A549 (cell line): Measurements from ENCODE around the gene TDP2. TPM values are rescaled to one million over a fixed set of nuclear protein-coding genes. Genes with fewer than 3 reads are reported as not detected.

Experiments used
- ATAC-seq, 2 experiments: fragments of 200-7000 bp in 1 of 2; fragments of >200 bp in 1 of 2; cut with Nextera tagmentation in 1 of 2; cut with Tn5 transposase in 1 of 2; 3 replicates each; pipeline versions ENCODE4 v1.8.0 to v1.9.1; 2018 to 2020; ENCODE audit warnings: mild to moderate bottlenecking in 1 of 2, moderate library complexity in 1 of 2
- CTCF ChIA-PET: fragments of 300-600 bp; sonication (Branson Sonifier 250); formaldehyde crosslinking; extraction: SDS; loops from one replicate; lab custom pipeline; 2021; ENCODE audit warnings: antibody characterized with exemption, inconsistent platforms; lab: Yijun Ruan, JAX
- POLR2A ChIA-PET: fragments of 350-600 bp; formaldehyde crosslinking; extraction: SDS; loops from one replicate; lab custom pipeline; 2021; ENCODE audit warnings: antibody characterized with exemption, inconsistent platforms; lab: Yijun Ruan, JAX
- DNase-seq, 2 experiments: peaks; one replicate each; pipeline versions ENCODE4 v3.0.0 to v3.0.0-alpha.2; 2011 to 2016; ENCODE audit warnings: low read depth in 1 of 2, low spot score in 1 of 2
- FAIRE-seq: peaks from 2 replicates; lab custom pipeline; 2011; peaks lifted over from hg19 to GRCh38; lab: Jason Lieb, UNC
- H3K27ac ChIP-seq, 2 experiments: fragments of >200 bp; sonication (Bioruptor Twin); formaldehyde crosslinking; 3 replicates each; pipeline ENCODE4 v1.5.1; 2016 to 2017
- H3K4me1 ChIP-seq: fragments of >200 bp; sonication (Bioruptor Twin); formaldehyde crosslinking; 3 replicates; pipeline ENCODE4 v1.6.1; 2016
- H3K4me2 ChIP-seq: fragments of >200 bp; sonication (Bioruptor Twin); formaldehyde crosslinking; 3 replicates; pipeline ENCODE4 v1.6.1; 2016
- H3K4me3 ChIP-seq: fragments of >200 bp; sonication (Bioruptor Twin); formaldehyde crosslinking; 3 replicates; pipeline ENCODE4 v1.5.1; 2016
- H3K9me3 ChIP-seq: fragments of >200 bp; sonication (Bioruptor Twin); formaldehyde crosslinking; 3 replicates; pipeline ENCODE4 v1.6.1; 2016
- FOSL2 ChIP-seq, 2 experiments: fragments of 450-650 bp in 1 of 2; fragments of >200 bp in 1 of 2; sonication (Bioruptor Twin) in 1 of 2; formaldehyde crosslinking; IDR thresholded peaks; 2 replicates each; pipeline versions ENCODE4 v1.5.0 to v1.6.1; 2016 to 2020; ENCODE audit warnings: mild to moderate bottlenecking in 1 of 2, moderate library complexity in 1 of 2
- HDAC2 ChIP-seq: fragments of 200-600 bp; sonication (generic); IDR thresholded peaks from 2 replicates; pipeline ENCODE4 v1.6.1; 2016
- HOXB5 ChIP-seq: fragments of 250-450 bp; sonication (Bioruptor Pico); IDR thresholded peaks from 2 replicates; pipeline ENCODE4 v1.5.0; 2020; ENCODE audit warnings: mild to moderate bottlenecking, moderate library complexity
- JUNB ChIP-seq: fragments of >200 bp; sonication (Bioruptor Twin); formaldehyde crosslinking; IDR thresholded peaks from 2 replicates; pipeline ENCODE4 v1.6.1; 2016
- KDM1A ChIP-seq: fragments of 200-600 bp; sonication (generic); IDR thresholded peaks from 2 replicates; pipeline ENCODE4 v1.6.1; 2016; ENCODE audit warnings: low read depth, mild to moderate bottlenecking
- KDM5A ChIP-seq: fragments of 200-600 bp; sonication (generic); IDR thresholded peaks from 2 replicates; pipeline ENCODE4 v1.6.1; 2016; ENCODE audit warnings: antibody characterized with exemption, mild to moderate bottlenecking
- RNF2 ChIP-seq: fragments of 200-600 bp; sonication (generic); IDR thresholded peaks from 2 replicates; pipeline ENCODE4 v1.6.1; 2016; ENCODE audit warnings: low read depth, mild to moderate bottlenecking, antibody characterized with exemption, moderate library complexity, borderline replicate concordance
- TFCP2L1 ChIP-seq: fragments of 250-450 bp; sonication (Bioruptor Pico); IDR thresholded peaks from 2 replicates; pipeline ENCODE4 v1.5.0; 2021; ENCODE audit warnings: mild to moderate bottlenecking
- TP53 ChIP-seq: fragments of 250-450 bp; sonication (Bioruptor Pico); IDR thresholded peaks from 2 replicates; pipeline ENCODE4 v1.5.0; 2021; ENCODE audit warnings: mild to moderate bottlenecking, moderate library complexity
- ZFP36 ChIP-seq: fragments of 450-650 bp; IDR thresholded peaks from 2 replicates; pipeline ENCODE4 v1.6.1; 2014; ENCODE audit warnings: borderline replicate concordance; ENCODE audit not compliant: partially characterized antibody
- ZNF302 ChIP-seq: fragments of 250-450 bp; sonication (Bioruptor Pico); IDR thresholded peaks from 2 replicates; pipeline ENCODE4 v1.9.0; 2021; ENCODE audit warnings: inconsistent platforms, mild to moderate bottlenecking, moderate library complexity
- WGBS: methylation state at CpG from one replicate; pipeline ENCODE4 v1.1.6; 2017; ENCODE audit errors: missing lambda C conversion rate; 5-methylcytosine and 5-hydroxymethylcytosine counted together
- polyA plus RNA-seq, 4 experiments: library from polyadenylated mRNA; depleted of rRNA in 3 of 4; stranded (reverse); fragments of >200 nt; fragmentation: RNase III in 1 of 4; extraction: RNeasy Plus Mini Kit Qiagen cat#74134 plus additional on column Dnase treatment in 1 of 4; gene quantifications; 2 replicates in 3 of 4; 3 replicates in 1 of 4; pipeline ENCODE4 v1.2.3, GENCODE V29; 2011 to 2017
- TF ChIP-seq, protein P1 (sequence below): fragments of 250-450 bp; sonication (Bioruptor Pico); IDR thresholded peaks from 2 replicates; pipeline ENCODE4 v1.5.0; 2021; ENCODE audit warnings: mild to moderate bottlenecking, moderate library complexity, borderline replicate concordance
- TF ChIP-seq, protein P2 (sequence below): IDR thresholded peaks from 2 replicates; pipeline ENCODE4 v1.6.1; 2012
- TF ChIP-seq, protein P3 (sequence below): fragments of 200-600 bp; sonication (generic); IDR thresholded peaks from 2 replicates; pipeline ENCODE4 v1.6.1; 2016; ENCODE audit warnings: antibody characterized with exemption, mild to moderate bottlenecking, moderate library complexity
- TF ChIP-seq, protein P4 (sequence below): fragments of >200 bp; sonication (Bioruptor Twin); formaldehyde crosslinking; IDR thresholded peaks from 3 replicates; pipeline ENCODE4 v1.5.1; 2016

The TDP2 gene
- polyA plus RNA-seq, 2 of the 4 experiments (the other 2 are of a cell fraction), result 52.6 to 91.7 TPM

DNA sequence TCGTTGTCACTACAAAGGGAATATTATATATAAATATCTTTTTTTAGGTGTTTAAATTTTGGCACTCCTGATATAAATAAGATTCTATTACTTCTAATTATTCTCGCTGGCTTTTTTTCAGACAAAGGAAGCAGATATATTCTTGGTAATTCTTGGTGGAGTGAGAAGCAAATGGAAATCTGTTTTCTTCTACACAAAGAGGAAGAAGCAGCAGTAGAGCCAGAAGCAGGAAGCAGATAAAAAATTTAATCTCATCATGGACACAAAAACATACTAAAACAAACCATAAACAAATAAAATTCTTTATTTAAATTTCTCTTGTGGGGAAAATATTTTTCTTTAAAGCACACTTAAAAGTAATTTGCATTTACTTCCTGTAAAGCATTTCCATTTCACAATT, 17.0 kb downstream of the TDP2 start:
- Histone ChIP-seq H3K4me2 (no peak overlapping the region), H3K4me3 (no peak overlapping the region), H3K27ac (no peak overlapping the region), H3K4me1 (peaks cover 39% of the 10 kb centered on the region), H3K9me3 (no peaks in the 10 kb centered on the region)
- ChIA-PET CTCF (no interaction called here), POLR2A (no interaction called here)
- no peak for ATAC-seq
- TF ChIP-seq TFCP2L1 (CRISPR knock-in tag) (no peak), ZFP36 (no peak), HOXB5 (no peak), KDM5A (no peak), TP53 (CRISPR knock-in tag) (no peak), JUNB (no peak), KDM1A (no peak), FOSL2 (IDR thresholded peaks at IDR 0.05) (no peak), FOSL2 (CRISPR knock-in tag; IDR thresholded peaks at IDR 0.05) (no peak), ZNF302 (CRISPR knock-in tag) (no peak), RNF2 (no peak)
- TF ChIP-seq, protein P1, sequence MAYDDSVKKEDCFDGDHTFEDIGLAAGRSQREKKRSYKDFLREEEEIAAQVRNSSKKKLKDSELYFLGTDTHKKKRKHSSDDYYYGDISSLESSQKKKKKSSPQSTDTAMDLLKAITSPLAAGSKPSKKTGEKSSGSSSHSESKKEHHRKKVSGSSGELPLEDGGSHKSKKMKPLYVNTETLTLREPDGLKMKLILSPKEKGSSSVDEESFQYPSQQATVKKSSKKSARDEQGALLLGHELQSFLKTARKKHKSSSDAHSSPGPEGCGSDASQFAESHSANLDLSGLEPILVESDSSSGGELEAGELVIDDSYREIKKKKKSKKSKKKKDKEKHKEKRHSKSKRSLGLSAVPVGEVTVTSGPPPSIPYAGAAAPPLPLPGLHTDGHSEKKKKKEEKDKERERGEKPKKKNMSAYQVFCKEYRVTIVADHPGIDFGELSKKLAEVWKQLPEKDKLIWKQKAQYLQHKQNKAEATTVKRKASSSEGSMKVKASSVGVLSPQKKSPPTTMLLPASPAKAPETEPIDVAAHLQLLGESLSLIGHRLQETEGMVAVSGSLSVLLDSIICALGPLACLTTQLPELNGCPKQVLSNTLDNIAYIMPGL, result no peak
- TF ChIP-seq, protein P2, sequence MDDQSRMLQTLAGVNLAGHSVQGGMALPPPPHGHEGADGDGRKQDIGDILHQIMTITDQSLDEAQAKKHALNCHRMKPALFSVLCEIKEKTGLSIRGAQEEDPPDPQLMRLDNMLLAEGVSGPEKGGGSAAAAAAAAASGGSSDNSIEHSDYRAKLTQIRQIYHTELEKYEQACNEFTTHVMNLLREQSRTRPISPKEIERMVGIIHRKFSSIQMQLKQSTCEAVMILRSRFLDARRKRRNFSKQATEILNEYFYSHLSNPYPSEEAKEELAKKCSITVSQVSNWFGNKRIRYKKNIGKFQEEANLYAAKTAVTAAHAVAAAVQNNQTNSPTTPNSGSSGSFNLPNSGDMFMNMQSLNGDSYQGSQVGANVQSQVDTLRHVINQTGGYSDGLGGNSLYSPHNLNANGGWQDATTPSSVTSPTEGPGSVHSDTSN, result no peak
- 90% methylated on average over 2 of the region's 2 CpGs for WGBS
- no peak for DNase-seq
- FAIRE-seq, result no peak

DNA sequence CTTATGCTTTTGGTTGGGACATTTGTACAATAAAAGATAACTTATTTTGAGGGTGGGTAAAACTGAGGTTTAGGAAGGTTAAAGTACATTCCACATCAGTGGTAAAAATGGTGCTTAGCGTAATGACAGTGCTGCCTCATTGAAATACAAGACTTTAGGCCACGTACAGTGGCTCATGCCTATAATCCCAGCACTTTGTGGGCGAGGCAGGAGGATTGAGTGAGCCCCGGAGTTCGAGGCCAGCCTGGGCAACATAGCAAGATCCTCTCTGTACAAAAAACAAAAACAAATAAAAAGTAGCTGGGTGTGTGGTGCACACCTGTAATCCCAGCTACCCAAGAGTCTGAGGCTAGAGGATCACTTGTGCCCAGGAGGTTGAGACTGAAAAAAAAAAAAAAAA, 18.4 kb downstream of the TDP2 start:
- Histone ChIP-seq H3K9me3 (no peaks in the 10 kb centered on the region), H3K27ac (no peak overlapping the region), H3K4me2 (no peak overlapping the region), H3K4me1 (peaks cover 41% of the 10 kb centered on the region), H3K4me3 (no peak overlapping the region)
- POLR2A ChIA-PET, result no interaction called here
- DNase-seq (no peak), ATAC-seq (no peak), FAIRE-seq (no peak)
- CTCF ChIA-PET, result no interaction called here
- WGBS, result 85% methylated on average over 5 of the region's 5 CpGs
- TF ChIP-seq, protein P3, sequence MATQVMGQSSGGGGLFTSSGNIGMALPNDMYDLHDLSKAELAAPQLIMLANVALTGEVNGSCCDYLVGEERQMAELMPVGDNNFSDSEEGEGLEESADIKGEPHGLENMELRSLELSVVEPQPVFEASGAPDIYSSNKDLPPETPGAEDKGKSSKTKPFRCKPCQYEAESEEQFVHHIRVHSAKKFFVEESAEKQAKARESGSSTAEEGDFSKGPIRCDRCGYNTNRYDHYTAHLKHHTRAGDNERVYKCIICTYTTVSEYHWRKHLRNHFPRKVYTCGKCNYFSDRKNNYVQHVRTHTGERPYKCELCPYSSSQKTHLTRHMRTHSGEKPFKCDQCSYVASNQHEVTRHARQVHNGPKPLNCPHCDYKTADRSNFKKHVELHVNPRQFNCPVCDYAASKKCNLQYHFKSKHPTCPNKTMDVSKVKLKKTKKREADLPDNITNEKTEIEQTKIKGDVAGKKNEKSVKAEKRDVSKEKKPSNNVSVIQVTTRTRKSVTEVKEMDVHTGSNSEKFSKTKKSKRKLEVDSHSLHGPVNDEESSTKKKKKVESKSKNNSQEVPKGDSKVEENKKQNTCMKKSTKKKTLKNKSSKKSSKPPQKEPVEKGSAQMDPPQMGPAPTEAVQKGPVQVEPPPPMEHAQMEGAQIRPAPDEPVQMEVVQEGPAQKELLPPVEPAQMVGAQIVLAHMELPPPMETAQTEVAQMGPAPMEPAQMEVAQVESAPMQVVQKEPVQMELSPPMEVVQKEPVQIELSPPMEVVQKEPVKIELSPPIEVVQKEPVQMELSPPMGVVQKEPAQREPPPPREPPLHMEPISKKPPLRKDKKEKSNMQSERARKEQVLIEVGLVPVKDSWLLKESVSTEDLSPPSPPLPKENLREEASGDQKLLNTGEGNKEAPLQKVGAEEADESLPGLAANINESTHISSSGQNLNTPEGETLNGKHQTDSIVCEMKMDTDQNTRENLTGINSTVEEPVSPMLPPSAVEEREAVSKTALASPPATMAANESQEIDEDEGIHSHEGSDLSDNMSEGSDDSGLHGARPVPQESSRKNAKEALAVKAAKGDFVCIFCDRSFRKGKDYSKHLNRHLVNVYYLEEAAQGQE, result no peak
- no peak for TF ChIP-seq HDAC2
- TF ChIP-seq, protein P4, sequence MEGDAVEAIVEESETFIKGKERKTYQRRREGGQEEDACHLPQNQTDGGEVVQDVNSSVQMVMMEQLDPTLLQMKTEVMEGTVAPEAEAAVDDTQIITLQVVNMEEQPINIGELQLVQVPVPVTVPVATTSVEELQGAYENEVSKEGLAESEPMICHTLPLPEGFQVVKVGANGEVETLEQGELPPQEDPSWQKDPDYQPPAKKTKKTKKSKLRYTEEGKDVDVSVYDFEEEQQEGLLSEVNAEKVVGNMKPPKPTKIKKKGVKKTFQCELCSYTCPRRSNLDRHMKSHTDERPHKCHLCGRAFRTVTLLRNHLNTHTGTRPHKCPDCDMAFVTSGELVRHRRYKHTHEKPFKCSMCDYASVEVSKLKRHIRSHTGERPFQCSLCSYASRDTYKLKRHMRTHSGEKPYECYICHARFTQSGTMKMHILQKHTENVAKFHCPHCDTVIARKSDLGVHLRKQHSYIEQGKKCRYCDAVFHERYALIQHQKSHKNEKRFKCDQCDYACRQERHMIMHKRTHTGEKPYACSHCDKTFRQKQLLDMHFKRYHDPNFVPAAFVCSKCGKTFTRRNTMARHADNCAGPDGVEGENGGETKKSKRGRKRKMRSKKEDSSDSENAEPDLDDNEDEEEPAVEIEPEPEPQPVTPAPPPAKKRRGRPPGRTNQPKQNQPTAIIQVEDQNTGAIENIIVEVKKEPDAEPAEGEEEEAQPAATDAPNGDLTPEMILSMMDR, result no peak
